HL-60 (cell line): ENCODE results near the gene RPL5.

ENCODE experiments used
- POLR2AphosphoS5 ChIP-seq: IDR thresholded peaks from 2 replicates; pipeline ENCODE4 v1.6.1; 2012; ENCODE audit warnings: low read depth
- SPI1 ChIP-seq: IDR thresholded peaks from 2 replicates; pipeline ENCODE4 v1.6.1; 2012; ENCODE audit warnings: low read depth, mild to moderate bottlenecking, borderline replicate concordance
- TF ChIP-seq, protein P1 (sequence below): IDR thresholded peaks from one replicate; pipeline ENCODE4 v1.5.1; 2011; ENCODE audit warnings: low read length, control low read depth, inconsistent platforms; ENCODE audit not compliant: insufficient read depth

GRCh38 chr1:92842082-92843045 lies 10.5 kb downstream of the RPL5 start:
- TF ChIP-seq, protein P1, sequence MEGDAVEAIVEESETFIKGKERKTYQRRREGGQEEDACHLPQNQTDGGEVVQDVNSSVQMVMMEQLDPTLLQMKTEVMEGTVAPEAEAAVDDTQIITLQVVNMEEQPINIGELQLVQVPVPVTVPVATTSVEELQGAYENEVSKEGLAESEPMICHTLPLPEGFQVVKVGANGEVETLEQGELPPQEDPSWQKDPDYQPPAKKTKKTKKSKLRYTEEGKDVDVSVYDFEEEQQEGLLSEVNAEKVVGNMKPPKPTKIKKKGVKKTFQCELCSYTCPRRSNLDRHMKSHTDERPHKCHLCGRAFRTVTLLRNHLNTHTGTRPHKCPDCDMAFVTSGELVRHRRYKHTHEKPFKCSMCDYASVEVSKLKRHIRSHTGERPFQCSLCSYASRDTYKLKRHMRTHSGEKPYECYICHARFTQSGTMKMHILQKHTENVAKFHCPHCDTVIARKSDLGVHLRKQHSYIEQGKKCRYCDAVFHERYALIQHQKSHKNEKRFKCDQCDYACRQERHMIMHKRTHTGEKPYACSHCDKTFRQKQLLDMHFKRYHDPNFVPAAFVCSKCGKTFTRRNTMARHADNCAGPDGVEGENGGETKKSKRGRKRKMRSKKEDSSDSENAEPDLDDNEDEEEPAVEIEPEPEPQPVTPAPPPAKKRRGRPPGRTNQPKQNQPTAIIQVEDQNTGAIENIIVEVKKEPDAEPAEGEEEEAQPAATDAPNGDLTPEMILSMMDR: no peak
- peak; percentile 5; the same call in 1 of the 2 replicates for TF ChIP-seq POLR2AphosphoS5
- no peak for TF ChIP-seq SPI1
